Measurements from ENCODE around the gene MYO16.

- TF ChIP-seq CTCF (IDR thresholded peaks at IDR 0.05; ENCODE audit: low read depth, low read length, poor library complexity, severe bottlenecking) (no peak), EZH2phosphoT487 (IDR thresholded peaks at IDR 0.05; ENCODE audit: borderline replicate concordance, low read length) (no peak)
These were observed 480.7 kb downstream of the MYO16 start for GRCh38 chr13:109110159-109110558.
